Lower lobe of right lung (tissue), 2 donors: ENCODE measurements around the gene PHYKPL. TPM values are rescaled to one million over a fixed set of nuclear protein-coding genes. Genes with fewer than 3 reads are reported as not detected.

ENCODE experiments used
- ATAC-seq, 2 donors: fragments of 200-7000 bp; cut with Tn5 transposase; one replicate each; pipeline ENCODE4 v1.9.1; 2020 to 2022; ENCODE audit warnings: mild to moderate bottlenecking in 2 of 2, moderate library complexity in 2 of 2
- DNase-seq: peaks from one replicate; pipeline ENCODE4 v3.0.0-alpha.2; 2020
- H3K27ac ChIP-seq: fragments of 200-600 bp; one replicate; pipeline ENCODE4 v1.8.0; 2022
- H3K27me3 ChIP-seq: fragments of 200-600 bp; one replicate; pipeline ENCODE4 v1.8.0; 2022; ENCODE audit warnings: low read depth
- H3K36me3 ChIP-seq: fragments of 200-600 bp; one replicate; pipeline ENCODE4 v1.8.0; 2022; ENCODE audit warnings: mild to moderate bottlenecking
- H3K4me1 ChIP-seq: fragments of 200-600 bp; one replicate; pipeline ENCODE4 v1.8.0; 2022
- H3K4me3 ChIP-seq: fragments of 200-600 bp; one replicate; pipeline ENCODE4 v1.8.0; 2022; ENCODE audit warnings: mild to moderate bottlenecking
- H3K9me3 ChIP-seq: fragments of 200-600 bp; one replicate; pipeline ENCODE4 v1.8.0; 2022
- CTCF ChIP-seq: fragments of 200-600 bp; IDR thresholded peaks from one replicate; pipeline ENCODE4 v1.8.0; 2022; ENCODE audit warnings: antibody characterized with exemption, mild to moderate bottlenecking
- intact Hi-C: fragments of 100-400 bp; cut with DNase I; formaldehyde crosslinking; loops from one replicate; pipeline ENCODE4 v1.11.0; 2022
- total RNA-seq: library from RNA; stranded (reverse); fragmentation: NEBNext Ultra II Directional; extraction: Animal tissue kit (Norgen Biotek cat#: 25700); gene quantifications from one replicate; pipeline ENCODE4 v1.2.1, GENCODE V29; 2021
- donor health status: DM: no; HTN: yes; CAD: no; lungs with severe emphysema.

Gene PHYKPL
- total RNA-seq, 1 donor from 2014 or later, result 101 TPM

GRCh38 chr5:178204182-178204934 lies 28.2 kb downstream of the PHYKPL start, which contains the start of gene HNRNPAB:
Gene HNRNPAB (plus strand): TSS chr5:178204533. CDS start chr5:178204838, 305 bp downstream.
- H3K9me3 ChIP-seq, result no peaks in the 10 kb centered on the region
- H3K36me3 ChIP-seq, result peaks cover 33% of the 10 kb centered on the region
- TF ChIP-seq CTCF, result no peak
- peak; percentile 93 for DNase-seq
- H3K27ac ChIP-seq, result peak within 1 kb of the TSS; percentile 93
- H3K4me3 ChIP-seq, result peak within 1 kb of the TSS; percentile 84
- peaks cover 28% of the 10 kb centered on the region for H3K4me1 ChIP-seq
- peak; percentile 94 to 95 for ATAC-seq
- intact Hi-C loops, result no loop called here
- H3K27me3 ChIP-seq, result no peaks in the 10 kb centered on the region

GRCh38 chr5:178203670-178204181 lies 28.9 kb downstream of the PHYKPL start:
- H3K27me3 ChIP-seq, result no peaks in the 10 kb centered on the region
- no peak for TF ChIP-seq CTCF
- peaks cover 28% of the 10 kb centered on the region for H3K4me1 ChIP-seq
- peaks cover 27% of the 10 kb centered on the region for H3K36me3 ChIP-seq
- ATAC-seq (peak in 1 of 2 donors; percentile 1), DNase-seq (no peak)
- no peaks in the 10 kb centered on the region for H3K9me3 ChIP-seq
- peak overlapping the region; percentile 84 for H3K4me3 ChIP-seq
- H3K27ac ChIP-seq, result peak overlapping the region; percentile 93
- intact Hi-C loops, result no loop called here

GRCh38 chr5:178202541-178202940 lies 30.1 kb downstream of the PHYKPL start:
- Histone ChIP-seq H3K36me3 (peaks cover 15% of the 10 kb centered on the region), H3K4me1 (peaks cover 21% of the 10 kb centered on the region), H3K27me3 (no peaks in the 10 kb centered on the region), H3K9me3 (no peaks in the 10 kb centered on the region), H3K4me3 (no peak overlapping the region), H3K27ac (no peak overlapping the region)
- no peak for DNase-seq
- no peak for TF ChIP-seq CTCF
- intact Hi-C loops, result no loop called here
- ATAC-seq, result no peak

- Histone ChIP-seq H3K9me3 (no peaks in the 10 kb centered on the region), H3K4me1 (peaks cover 15% of the 10 kb centered on the region), H3K27ac (no peak overlapping the region), H3K27me3 (no peaks in the 10 kb centered on the region), H3K36me3 (peaks cover 8% of the 10 kb centered on the region), H3K4me3 (no peak overlapping the region)
- intact Hi-C loops, result no loop called here
- no peak for ATAC-seq
- TF ChIP-seq CTCF, result no peak
- DNase-seq, result no peak
Observed at GRCh38 chr5:178201927-178202235, 30.7 kb downstream of the PHYKPL start.

GRCh38 chr5:178201221-178201926 lies 31.2 kb downstream of the PHYKPL start:
- peaks cover 3% of the 10 kb centered on the region for H3K36me3 ChIP-seq
- no peak for ATAC-seq
- TF ChIP-seq CTCF, result no peak
- no peaks in the 10 kb centered on the region for H3K27me3 ChIP-seq
- H3K27ac ChIP-seq, result no peak overlapping the region
- peaks cover 10% of the 10 kb centered on the region for H3K4me1 ChIP-seq
- H3K9me3 ChIP-seq, result no peaks in the 10 kb centered on the region
- H3K4me3 ChIP-seq, result no peak overlapping the region
- intact Hi-C loops, result no loop called here
- DNase-seq, result no peak
